NCI-H2029 (cell line): ENCODE measurements around the gene MYO15B.

ENCODE experiments used
- DNase-seq: peaks from one replicate; lab custom pipeline; 2025; lab: John Stamatoyannopoulos, UW

MYO15B gene

GRCh38 chr17:75639327-75639726 lies 51.7 kb downstream of the MYO15B start:
- DNase-seq, result no peak

GRCh38 chr17:75639771-75640555 lies 52.4 kb downstream of the MYO15B start:
- DNase-seq, result no peak

GRCh38 chr17:75640556-75641119 lies 53.0 kb downstream of the MYO15B start:
- DNase-seq, result no peak

- no peak for DNase-seq
Observed at GRCh38 chr17:75641343-75641742, 53.7 kb downstream of the MYO15B start.

GRCh38 chr17:75642182-75642783 lies 54.7 kb downstream of the MYO15B start:
- DNase-seq, result no peak

GRCh38 chr17:75642784-75643642 lies 55.4 kb downstream of the MYO15B start:
- no peak for DNase-seq

- DNase-seq, result no peak
Observed at GRCh38 chr17:75643643-75644017, 56.0 kb downstream of the MYO15B start.

GRCh38 chr17:75645501-75645888 lies 57.9 kb downstream of the MYO15B start:
- DNase-seq, result no peak

- no peak for DNase-seq
Observed at GRCh38 chr17:75645889-75646637, 58.5 kb downstream of the MYO15B start.

- DNase-seq, result no peak
Observed at GRCh38 chr17:75646638-75646992, 59.0 kb downstream of the MYO15B start.

- no peak for DNase-seq
Observed at GRCh38 chr17:75647061-75647460, 59.5 kb downstream of the MYO15B start.

GRCh38 chr17:75647921-75648320 lies 60.3 kb downstream of the MYO15B start:
- DNase-seq, result no peak

GRCh38 chr17:75649687-75650086 lies 62.1 kb downstream of the MYO15B start:
- DNase-seq, result no peak

GRCh38 chr17:75650874-75651273 lies 63.3 kb downstream of the MYO15B start:
- DNase-seq, result no peak

- DNase-seq, result no peak
Observed at GRCh38 chr17:75652341-75652740, 64.7 kb downstream of the MYO15B start.

GRCh38 chr17:75652934-75653549 lies 65.4 kb downstream of the MYO15B start:
- DNase-seq, result no peak

- DNase-seq, result no peak
Observed at GRCh38 chr17:75654176-75654575, 66.6 kb downstream of the MYO15B start.

GRCh38 chr17:75658237-75658636 lies 70.6 kb downstream of the MYO15B start:
- DNase-seq, result no peak

GRCh38 chr17:75661531-75661930 lies 73.9 kb downstream of the MYO15B start:
- DNase-seq, result no peak

- no peak for DNase-seq
Observed at GRCh38 chr17:75662511-75662910, 74.9 kb downstream of the MYO15B start.

- no peak for DNase-seq
Observed at GRCh38 chr17:75664099-75664549, 76.5 kb downstream of the MYO15B start.
